Endothelial cell of umbilical vein (primary cell): ENCODE data around the gene EGLN1. TPM values are rescaled to one million over a fixed set of nuclear protein-coding genes. Genes with fewer than 3 reads are reported as not detected.
"Not testable (repeated sequence)": the region's sequence is repeated elsewhere in the genome, so short reads cannot be mapped to it uniquely, and the experiment has no call there.

ENCODE experiments used
- BruUV-seq: library from RNA; stranded (reverse); fragments of 400-500 nt; replicated peaks from 2 replicates; lab custom pipeline; 2021; lab: Mats Ljungman, UMichigan
- CTCF ChIA-PET: fragments of 300-600, 350-600 bp; sonication (Branson Sonifier 250); formaldehyde crosslinking; loops from one replicate; lab custom pipeline; 2021; ENCODE audit warnings: antibody characterized with exemption, inconsistent platforms; lab: Charles Lee
- POLR2A ChIA-PET: fragments of 300-600, 350-600 bp; sonication (Branson Sonifier 250); formaldehyde crosslinking; loops from one replicate; lab custom pipeline; 2021; ENCODE audit warnings: antibody characterized with exemption, inconsistent platforms; lab: Charles Lee
- DNase-seq: peaks from one replicate; pipeline ENCODE4 v3.0.0-alpha.2; 2011; ENCODE audit warnings: low read depth, low spot score
- FAIRE-seq: peaks from 2 replicates; lab custom pipeline; 2011; peaks lifted over from hg19 to GRCh38; lab: Jason Lieb, UNC
- H2AFZ ChIP-seq: 2 replicates; pipeline ENCODE4 v1.6.0; 2012; ENCODE audit warnings: low read depth, low read length, control low read depth, inconsistent platforms
- H3K27ac ChIP-seq: 2 replicates; pipeline ENCODE4 v1.5.1; 2011; ENCODE audit warnings: low read depth, mild to moderate bottlenecking, control low read depth, low read length, moderate library complexity; ENCODE audit not compliant: insufficient read depth
- H3K27me3 ChIP-seq, 2 experiments: 2 replicates each; pipeline versions ENCODE4 v1.6.0 to v1.6.1; 2011; ENCODE audit warnings: low read length in 2 of 2, mixed read lengths in 1 of 2; ENCODE audit not compliant: control insufficient read depth in 2 of 2, insufficient read depth in 2 of 2
- H3K36me3 ChIP-seq, 2 experiments: 2 replicates in 1 of 2; 3 replicates in 1 of 2; pipeline ENCODE4 v1.5.1; 2011; ENCODE audit warnings: low read length in 2 of 2, mild to moderate bottlenecking in 1 of 2, moderate library complexity in 1 of 2; ENCODE audit not compliant: control insufficient read depth in 2 of 2, insufficient read depth in 2 of 2; ENCODE audit errors: extremely low read depth in 1 of 2
- H3K4me1 ChIP-seq: 3 replicates; pipeline ENCODE4 v1.5.1; 2011; ENCODE audit warnings: mild to moderate bottlenecking, low read length; ENCODE audit not compliant: control insufficient read depth, insufficient read depth; ENCODE audit errors: extremely low read depth
- H3K4me2 ChIP-seq: 2 replicates; pipeline ENCODE4 v1.6.1; 2011; ENCODE audit warnings: low read length, control low read depth, mixed read lengths; ENCODE audit not compliant: insufficient read depth
- H3K4me3 ChIP-seq, 3 experiments: fragments of 200-600 bp in 1 of 3; sonication (generic), shearing (Covaris generic) in 1 of 3; replicated peaks in 1 of 3; 2 replicates each; pipeline ENCODE4 v1.5.1; 2011 to 2016; ENCODE audit warnings: control low read depth in 3 of 3, low read length in 3 of 3, mild to moderate bottlenecking in 2 of 3, inconsistent platforms in 1 of 3, low read depth in 1 of 3, moderate library complexity in 1 of 3; ENCODE audit not compliant: insufficient read depth in 1 of 3
- H3K79me2 ChIP-seq: 2 replicates; pipeline ENCODE4 v1.6.0; 2012; ENCODE audit warnings: low read length, inconsistent platforms; ENCODE audit not compliant: control insufficient read depth, insufficient read depth
- H3K9ac ChIP-seq: replicated peaks from 2 replicates; pipeline ENCODE3; 2011; ENCODE audit warnings: low read length, control low read depth; ENCODE audit not compliant: insufficient read depth; ENCODE audit errors: extremely low read depth
- H3K9me1 ChIP-seq: replicated peaks from 3 replicates; pipeline ENCODE4 v1.6.0; 2011; ENCODE audit warnings: mild to moderate bottlenecking, low read length; ENCODE audit not compliant: control insufficient read depth, insufficient read depth; ENCODE audit errors: extremely low read depth
- H3K9me3 ChIP-seq: replicated peaks from 2 replicates; pipeline ENCODE4 v1.5.1; 2012; ENCODE audit warnings: low read length, inconsistent platforms; ENCODE audit not compliant: control insufficient read depth, insufficient read depth
- H4K20me1 ChIP-seq: replicated peaks from 2 replicates; pipeline ENCODE3; 2011; ENCODE audit warnings: mild to moderate bottlenecking, low read length; ENCODE audit not compliant: control insufficient read depth, insufficient read depth; ENCODE audit errors: extremely low read depth
- EZH2 ChIP-seq: IDR thresholded peaks from 2 replicates; pipeline ENCODE4 v1.6.1; 2012; ENCODE audit warnings: borderline replicate concordance, low read depth, mild to moderate bottlenecking, moderate library complexity, low read length, inconsistent platforms; ENCODE audit not compliant: severe bottlenecking
- FOS ChIP-seq: IDR thresholded peaks from 2 replicates; pipeline ENCODE4 v1.6.1; 2011; ENCODE audit warnings: mild to moderate bottlenecking, low read length, moderate library complexity, borderline replicate concordance; ENCODE audit not compliant: insufficient read depth
- POLR2A ChIP-seq: IDR thresholded peaks from 2 replicates; pipeline ENCODE4 v1.6.1; 2012; ENCODE audit warnings: low read depth, mild to moderate bottlenecking, control low read depth, low read length
- dilution Hi-C: fragments of 300-500 bp; cut with MboI; formaldehyde crosslinking; loops from one replicate; pipeline ENCODE4 v1.15.0; 2019; ENCODE audit warnings: low sequenced_read_pairs; ENCODE audit not compliant: extremely low pct_ligation_motif_present
- intact Hi-C: fragments of 100-400 bp; cut with micrococcal nuclease; formaldehyde crosslinking; loops from one replicate; pipeline ENCODE4 v1.10.0; 2022
- polyA plus RNA-seq, 4 experiments: library from polyadenylated mRNA; depleted of rRNA in 3 of 4; stranded (reverse) in 3 of 4; unstranded in 1 of 4; fragments of >200 nt; gene quantifications; 2 replicates each; pipeline versions ENCODE4 v1.2.1 to v1.2.3, GENCODE V29; 2011 to 2012; ENCODE audit warnings: missing spikeins in 1 of 4
- total RNA-seq: library from RNA; stranded (reverse); gene quantifications from 2 replicates; pipeline ENCODE4 v1.2.3, GENCODE V29; 2021
- TF ChIP-seq, protein P1 (sequence below): IDR thresholded peaks from 2 replicates; pipeline ENCODE4 v1.6.1; 2011; ENCODE audit not compliant: insufficient read depth, insufficient read length

EGLN1 gene
- total and polyA plus RNA-seq, 2 donors (not counting 3 experiments of a cell fraction or from before 2014, with no cell fraction given) = 13.7 to 38.1 TPM

DNA sequence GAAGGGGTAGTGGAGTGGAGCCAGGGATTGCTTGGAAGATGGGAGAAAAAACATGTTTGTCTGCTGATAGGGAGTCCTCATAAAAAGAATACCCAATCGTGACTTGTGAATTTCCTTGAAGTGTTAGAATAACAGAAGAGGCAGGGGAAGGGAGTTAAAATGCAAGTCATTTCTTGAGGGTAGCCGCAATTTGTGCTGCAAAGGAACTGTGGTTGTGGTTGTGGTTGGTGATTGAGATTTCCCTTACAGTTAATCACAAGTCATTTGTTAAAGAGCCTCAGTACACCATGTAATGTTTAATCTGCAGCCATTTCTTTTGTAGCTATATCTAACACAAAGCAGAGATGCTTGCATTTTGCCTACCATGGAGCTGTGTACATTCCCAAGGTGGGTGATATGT lies 38.5 kb upstream of the EGLN1 start:
- H3K27me3 ChIP-seq = peaks cover 0 to 2% of the 10 kb centered on the region in 2 experiments
- H3K4me2 ChIP-seq = no peak overlapping the region
- ChIA-PET POLR2A (no interaction called here), CTCF (no interaction called here)
- FAIRE-seq = no peak
- no peaks in the 10 kb centered on the region for H3K4me1 ChIP-seq
- H3K79me2 ChIP-seq = no peaks in the 10 kb centered on the region
- dilution Hi-C loops (no loop called here), intact Hi-C loops (no loop called here)
- no peaks in the 10 kb centered on the region for H3K36me3 ChIP-seq
- H3K9me3 ChIP-seq = no peaks in the 10 kb centered on the region
- no peak overlapping the region for H3K9ac ChIP-seq
- no peaks in the 10 kb centered on the region for H4K20me1 ChIP-seq
- TF ChIP-seq FOS = no peak
- TF ChIP-seq EZH2 = no peak
- TF ChIP-seq POLR2A = no peak
- TF ChIP-seq, protein P1, sequence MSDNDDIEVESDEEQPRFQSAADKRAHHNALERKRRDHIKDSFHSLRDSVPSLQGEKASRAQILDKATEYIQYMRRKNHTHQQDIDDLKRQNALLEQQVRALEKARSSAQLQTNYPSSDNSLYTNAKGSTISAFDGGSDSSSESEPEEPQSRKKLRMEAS = no peak
- H3K4me3 ChIP-seq = no peak overlapping the region
- no peaks in the 10 kb centered on the region for H3K9me1 ChIP-seq
- no peak overlapping the region for H3K27ac ChIP-seq
- BruUV-seq = no TSS peak
- H2AFZ ChIP-seq = no peak overlapping the region
- no peak for DNase-seq

DNA sequence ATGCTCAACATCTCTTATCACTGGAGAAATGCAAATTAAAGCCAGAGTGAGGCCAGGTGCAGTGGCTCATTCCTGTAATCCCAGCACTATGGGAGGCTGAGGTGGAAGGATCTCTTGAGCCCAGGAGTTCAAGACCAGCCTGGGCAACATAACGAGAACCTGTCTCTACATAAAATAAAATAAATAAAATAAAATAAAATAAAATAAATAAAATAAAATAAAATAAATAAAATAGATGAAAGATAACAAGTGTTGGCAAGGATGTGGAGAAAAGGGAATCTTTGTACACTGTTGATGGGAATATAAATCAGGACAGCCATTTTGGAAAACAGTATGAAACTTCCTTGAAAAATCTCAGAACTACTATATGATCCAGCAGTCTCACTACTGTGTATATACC lies 37.4 kb upstream of the EGLN1 start:
- H3K9me1 ChIP-seq, H3K27me3 ChIP-seq, H3K4me3 ChIP-seq, FAIRE-seq, dilution Hi-C loops, H3K36me3 ChIP-seq, CTCF ChIA-PET, DNase-seq, H3K9me3 ChIP-seq, H2AFZ ChIP-seq, H3K4me2 ChIP-seq, intact Hi-C loops, H3K4me1 ChIP-seq, H3K79me2 ChIP-seq, H3K27ac ChIP-seq, H4K20me1 ChIP-seq, BruUV-seq, H3K9ac ChIP-seq: not testable (repeated sequence)
- POLR2A ChIA-PET = interaction anchor here (0.7 kb wide), 1 partner anchor 1355 kb away, joined by 3 read pairs; no protein-coding TSS in a partner anchor

GRCh38 chr1:231457956-231458355 lies 35.9 kb upstream of the EGLN1 start:
- H3K9me3 ChIP-seq, H3K27me3 ChIP-seq, H4K20me1 ChIP-seq, intact Hi-C loops, CTCF ChIA-PET, H3K4me3 ChIP-seq, POLR2A ChIA-PET, H3K79me2 ChIP-seq, H3K36me3 ChIP-seq, dilution Hi-C loops, H3K9me1 ChIP-seq, H3K4me2 ChIP-seq, DNase-seq, H2AFZ ChIP-seq, H3K4me1 ChIP-seq, FAIRE-seq, H3K27ac ChIP-seq, BruUV-seq, H3K9ac ChIP-seq: not testable (repeated sequence)

GRCh38 chr1:231454133-231454532 lies 32.0 kb upstream of the EGLN1 start:
- H3K4me2 ChIP-seq, BruUV-seq, H3K9me1 ChIP-seq, CTCF ChIA-PET, intact Hi-C loops, FAIRE-seq, H2AFZ ChIP-seq, H3K4me3 ChIP-seq, H4K20me1 ChIP-seq, H3K36me3 ChIP-seq, POLR2A ChIA-PET, dilution Hi-C loops, H3K9me3 ChIP-seq, H3K79me2 ChIP-seq, H3K9ac ChIP-seq, H3K4me1 ChIP-seq, DNase-seq, H3K27ac ChIP-seq, H3K27me3 ChIP-seq: not testable (repeated sequence)
